GM21360 (cell line): ENCODE measurements around the gene PGRMC2.
"Not testable (repeated sequence)": the region's sequence is repeated elsewhere in the genome, so short reads cannot be mapped to it uniquely, and the experiment has no call there.

ENCODE experiments used
- ATAC-seq: cut with Tn5 transposase; IDR thresholded peaks from one replicate; pipeline ENCODE4 v1.9.1; 2021; ENCODE audit warnings: mild to moderate bottlenecking, moderate library complexity; ENCODE audit not compliant: unreplicated experiment

PGRMC2 gene

GRCh38 chr4:128271551-128271950, 16.1 kb downstream of the PGRMC2 start:
- ATAC-seq, result no peak

GRCh38 chr4:128268970-128269369, 18.6 kb downstream of the PGRMC2 start:
- ATAC-seq, result no peak

- ATAC-seq, result no peak
Observed at GRCh38 chr4:128267745-128268144, 19.9 kb downstream of the PGRMC2 start.

- not testable (repeated sequence) for ATAC-seq
Observed at GRCh38 chr4:128267171-128267570, 20.4 kb downstream of the PGRMC2 start.

- ATAC-seq, result not testable (repeated sequence)
Observed at GRCh38 chr4:128265550-128265949, 22.1 kb downstream of the PGRMC2 start.

- not testable (repeated sequence) for ATAC-seq
Observed at GRCh38 chr4:128259889-128260288, 27.7 kb downstream of the PGRMC2 start.

- not testable (repeated sequence) for ATAC-seq
Observed at GRCh38 chr4:128258166-128258565, 29.4 kb downstream of the PGRMC2 start.

GRCh38 chr4:128256539-128256938, 31.1 kb downstream of the PGRMC2 start:
- peak; percentile 30 for ATAC-seq

- peak; percentile 54 for ATAC-seq
Observed at GRCh38 chr4:128255906-128256305, 31.7 kb downstream of the PGRMC2 start.

GRCh38 chr4:128249787-128250668, 37.6 kb downstream of the PGRMC2 start:
- no peak for ATAC-seq

- no peak for ATAC-seq
Observed at GRCh38 chr4:128247906-128248305, 39.7 kb downstream of the PGRMC2 start.

GRCh38 chr4:128245391-128245790, 42.2 kb downstream of the PGRMC2 start:
- ATAC-seq, result not testable (repeated sequence)

GRCh38 chr4:128244379-128244778, 43.2 kb downstream of the PGRMC2 start:
- no peak for ATAC-seq

- no peak for ATAC-seq
Observed at GRCh38 chr4:128242601-128243000, 45.0 kb downstream of the PGRMC2 start.

GRCh38 chr4:128241981-128242380, 45.6 kb downstream of the PGRMC2 start:
- no peak for ATAC-seq

GRCh38 chr4:128241425-128241913, 46.1 kb downstream of the PGRMC2 start:
- no peak for ATAC-seq

- ATAC-seq, result no peak
Observed at GRCh38 chr4:128241019-128241418, 46.6 kb downstream of the PGRMC2 start.

GRCh38 chr4:128234836-128235235, 52.8 kb downstream of the PGRMC2 start:
- ATAC-seq, result no peak

GRCh38 chr4:128232719-128233118, 54.9 kb downstream of the PGRMC2 start:
- no peak for ATAC-seq

GRCh38 chr4:128228845-128229795, 58.5 kb downstream of the PGRMC2 start:
- no peak for ATAC-seq

- no peak for ATAC-seq
Observed at GRCh38 chr4:128227991-128228571, 59.5 kb downstream of the PGRMC2 start.
